Neural progenitor cell (in vitro differentiated cells): Measurements from ENCODE around the gene PTPRG. TPM values are rescaled to one million over a fixed set of nuclear protein-coding genes. Genes with fewer than 3 reads are reported as not detected.

Experiments
- DNase-seq: peaks from one replicate; pipeline ENCODE4 v3.0.0-alpha.2; 2016; ENCODE audit warnings: low spot score
- H2AFZ ChIP-seq: fragments of 200-600 bp; sonication (generic); replicated peaks from 2 replicates; pipeline ENCODE4 v1.6.1; 2016; ENCODE audit warnings: antibody characterized with exemption
- H3F3A ChIP-seq: fragments of 200-600 bp; sonication (generic); 2 replicates; pipeline ENCODE4 v1.6.1; 2016; ENCODE audit warnings: antibody characterized with exemption, low read depth
- H3K27ac ChIP-seq: fragments of 200-600 bp; sonication (generic); 2 replicates; pipeline ENCODE4 v1.5.1; 2016; ENCODE audit warnings: mild to moderate bottlenecking
- H3K27me3 ChIP-seq: fragments of 200-600 bp; sonication (generic); 2 replicates; pipeline ENCODE4 v1.6.1; 2016; ENCODE audit warnings: mild to moderate bottlenecking, moderate library complexity
- H3K36me3 ChIP-seq: fragments of 200-600 bp; sonication (generic); 2 replicates; pipeline ENCODE4 v1.5.1; 2016
- H3K4me1 ChIP-seq: fragments of 200-600 bp; sonication (generic); 2 replicates; pipeline ENCODE4 v1.6.1; 2016; ENCODE audit warnings: mixed run types
- H3K4me2 ChIP-seq: fragments of 200-600 bp; sonication (generic); 2 replicates; pipeline ENCODE4 v1.6.1; 2016
- H3K4me3 ChIP-seq: fragments of 200-600 bp; sonication (generic); 2 replicates; pipeline ENCODE4 v1.5.1; 2016
- H3K79me2 ChIP-seq: fragments of 200-600 bp; sonication (generic); 2 replicates; pipeline ENCODE4 v1.6.1; 2016; ENCODE audit warnings: low read depth
- H3K9ac ChIP-seq: fragments of 200-600 bp; sonication (generic); 2 replicates; pipeline ENCODE4 v1.6.1; 2016
- H3K9me3 ChIP-seq: fragments of 200-600 bp; sonication (generic); 2 replicates; pipeline ENCODE4 v1.5.1; 2016; ENCODE audit warnings: low read depth
- H4K20me1 ChIP-seq: fragments of 200-600 bp; sonication (generic); 2 replicates; pipeline ENCODE4 v1.6.1; 2016; ENCODE audit warnings: low read depth
- H3K27ac Mint-ChIP-seq: 3 replicates; pipeline ENCODE4 v1.8.0; 2021; ENCODE audit warnings: mixed read lengths
- H3K27me3 Mint-ChIP-seq: 2 replicates; pipeline ENCODE4 v1.8.0; 2022; ENCODE audit warnings: low read depth, mild to moderate bottlenecking, inconsistent platforms, moderate library complexity, mixed read lengths; ENCODE audit not compliant: insufficient read depth
- H3K36me3 Mint-ChIP-seq: 3 replicates; pipeline ENCODE4 v1.8.0; 2021; ENCODE audit warnings: mixed read lengths
- H3K4me1 Mint-ChIP-seq: 3 replicates; pipeline ENCODE4 v1.8.0; 2021; ENCODE audit warnings: mixed read lengths
- H3K4me3 Mint-ChIP-seq: 3 replicates; pipeline ENCODE4 v1.8.0; 2021; ENCODE audit warnings: mild to moderate bottlenecking, moderate library complexity, mixed read lengths
- H3K9me3 Mint-ChIP-seq: 3 replicates; pipeline ENCODE4 v1.8.0; 2020; ENCODE audit warnings: mixed read lengths
- CTCF ChIP-seq: fragments of 200-600 bp; sonication (generic); IDR thresholded peaks from 2 replicates; pipeline ENCODE4 v1.5.1; 2017; ENCODE audit warnings: antibody characterized with exemption, mild to moderate bottlenecking
- EZH2 ChIP-seq: fragments of 200-600 bp; sonication (generic); IDR thresholded peaks from 2 replicates; pipeline ENCODE4 v1.6.1; 2017; ENCODE audit warnings: antibody characterized with exemption, mild to moderate bottlenecking, moderate library complexity
- EZH2phosphoT487 ChIP-seq: fragments of 200-600 bp; sonication (generic); IDR thresholded peaks from 2 replicates; pipeline ENCODE4 v1.6.1; 2017; ENCODE audit warnings: antibody characterized with exemption
- total RNA-seq: library from RNA; depleted of rRNA; stranded (reverse); fragments of >200 nt; gene quantifications from 2 replicates; pipeline ENCODE4 v1.2.3, GENCODE V29; 2015; ENCODE audit warnings: low replicate concordance

The PTPRG gene
- total RNA-seq, 1 donor from 2014 or later, result 65.3 TPM

GRCh38 chr3:62233065-62233464, 671.7 kb downstream of the PTPRG start:
- Mint-ChIP-seq H3K4me1 (peaks cover 43% of the 10 kb centered on the region), H3K27ac (no peak overlapping the region), H3K9me3 (no peaks in the 10 kb centered on the region), H3K4me3 (no peak overlapping the region), H3K27me3 (peaks cover 4% of the 10 kb centered on the region), H3K36me3 (no peaks in the 10 kb centered on the region)
- DNase-seq, result peak; percentile 34
- no peaks in the 10 kb centered on the region for H3K27me3 ChIP-seq
- H2AFZ ChIP-seq, result no peak overlapping the region
- H3K27ac ChIP-seq, result no peak overlapping the region
- H3K9me3 ChIP-seq, result no peaks in the 10 kb centered on the region
- no peak for TF ChIP-seq EZH2
- peak; percentile 44 for TF ChIP-seq CTCF
- H3K4me1 ChIP-seq, result peaks cover 20% of the 10 kb centered on the region
- no peak overlapping the region for H3K9ac ChIP-seq
- peaks cover 8% of the 10 kb centered on the region for H3F3A ChIP-seq
- H4K20me1 ChIP-seq, result peaks cover 19% of the 10 kb centered on the region
- no peaks in the 10 kb centered on the region for H3K36me3 ChIP-seq
- no peak overlapping the region for H3K4me2 ChIP-seq
- no peaks in the 10 kb centered on the region for H3K79me2 ChIP-seq
- H3K4me3 ChIP-seq, result no peak overlapping the region

- H3K27ac ChIP-seq, result no peak overlapping the region
- no peak overlapping the region for H3K9ac ChIP-seq
- no peak overlapping the region for H3K27ac Mint-ChIP-seq
- no peak overlapping the region for H3K4me3 Mint-ChIP-seq
- H3F3A ChIP-seq, result no peaks in the 10 kb centered on the region
- H4K20me1 ChIP-seq, result peaks cover 14% of the 10 kb centered on the region
- no peaks in the 10 kb centered on the region for H3K27me3 ChIP-seq
- no peak overlapping the region for H3K4me2 ChIP-seq
- H3K9me3 ChIP-seq, result no peaks in the 10 kb centered on the region
- H3K79me2 ChIP-seq, result no peaks in the 10 kb centered on the region
- no peak overlapping the region for H3K4me3 ChIP-seq
- TF ChIP-seq EZH2 (no peak), EZH2phosphoT487 (no peak), CTCF (no peak)
- no peak for DNase-seq
- peaks cover 5% of the 10 kb centered on the region for H3K27me3 Mint-ChIP-seq
- H2AFZ ChIP-seq, result no peak overlapping the region
- H3K9me3 Mint-ChIP-seq, result no peaks in the 10 kb centered on the region
- no peaks in the 10 kb centered on the region for H3K36me3 Mint-ChIP-seq
- H3K36me3 ChIP-seq, result no peaks in the 10 kb centered on the region
- H3K4me1 ChIP-seq, result peaks cover 16% of the 10 kb centered on the region
- H3K4me1 Mint-ChIP-seq, result peaks cover 45% of the 10 kb centered on the region
These were observed 674.6 kb downstream of the PTPRG start for GRCh38 chr3:62236016-62236415.

GRCh38 chr3:62237286-62237948, 676.0 kb downstream of the PTPRG start:
- Histone ChIP-seq H4K20me1 (peaks cover 28% of the 10 kb centered on the region), H3K4me2 (no peak overlapping the region), H3K4me3 (no peak overlapping the region), H3K9me3 (no peaks in the 10 kb centered on the region), H3K36me3 (no peaks in the 10 kb centered on the region), H3K4me1 (peaks cover 30% of the 10 kb centered on the region), H2AFZ (no peak overlapping the region), H3K79me2 (no peaks in the 10 kb centered on the region), H3K9ac (no peak overlapping the region), H3K27ac (no peak overlapping the region), H3K27me3 (no peaks in the 10 kb centered on the region), H3F3A (peaks cover 7% of the 10 kb centered on the region)
- no peak for DNase-seq
- Mint-ChIP-seq H3K9me3 (no peaks in the 10 kb centered on the region), H3K27me3 (peaks cover 4% of the 10 kb centered on the region), H3K4me3 (no peak overlapping the region), H3K27ac (no peak overlapping the region), H3K4me1 (peaks cover 53% of the 10 kb centered on the region), H3K36me3 (no peaks in the 10 kb centered on the region)
- TF ChIP-seq EZH2 (no peak), CTCF (no peak), EZH2phosphoT487 (no peak)
